Measurements from ENCODE around the gene EIF4E1B. TPM values are rescaled to one million over a fixed set of nuclear protein-coding genes. Genes with fewer than 3 reads are reported as not detected.

EIF4E1B gene
- total RNA-seq, 1 donor from 2014 or later = not detected

DNA sequence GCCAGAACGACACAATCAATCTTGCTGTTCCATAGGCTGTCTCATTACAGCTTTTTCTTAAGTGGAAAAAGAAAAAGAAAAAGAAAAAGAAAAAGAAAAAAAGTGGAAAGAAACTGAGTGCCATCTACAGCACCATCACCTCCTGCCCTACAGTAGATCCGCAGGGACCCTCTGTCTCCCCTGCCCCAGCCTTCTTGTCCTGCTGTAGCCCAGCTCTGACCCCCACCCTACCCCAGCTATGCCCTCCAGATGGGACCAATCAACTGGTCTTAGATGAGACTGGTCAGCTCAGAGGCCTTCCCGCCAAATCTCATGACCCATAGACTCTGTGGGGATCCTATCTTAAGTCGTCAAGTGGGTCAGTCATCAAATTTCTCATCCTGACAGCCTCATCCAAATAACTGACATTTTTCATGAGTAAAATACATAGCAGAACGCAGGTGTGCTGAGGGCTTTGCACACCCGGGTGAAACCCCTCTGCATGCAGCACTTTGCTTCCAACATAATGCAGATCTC is 51.6 kb downstream of the EIF4E1B start:
- Mint-ChIP-seq H3K4me3 (ENCODE audit: unreplicated experiment) (no peak overlapping the region), H3K9me3 (ENCODE audit: unreplicated experiment) (peaks cover 6% of the 10 kb centered on the region), H3K27me3 (ENCODE audit: unreplicated experiment) (peaks cover 50% of the 10 kb centered on the region), H3K36me3 (ENCODE audit: unreplicated experiment) (no peaks in the 10 kb centered on the region), H3K27ac (ENCODE audit: unreplicated experiment) (no peak overlapping the region), H3K4me1 (ENCODE audit: unreplicated experiment) (peaks cover 1% of the 10 kb centered on the region)
- DNase-seq (ENCODE audit: extremely low spot score, unreplicated experiment) = no peak
- TF ChIP-seq, protein P1, sequence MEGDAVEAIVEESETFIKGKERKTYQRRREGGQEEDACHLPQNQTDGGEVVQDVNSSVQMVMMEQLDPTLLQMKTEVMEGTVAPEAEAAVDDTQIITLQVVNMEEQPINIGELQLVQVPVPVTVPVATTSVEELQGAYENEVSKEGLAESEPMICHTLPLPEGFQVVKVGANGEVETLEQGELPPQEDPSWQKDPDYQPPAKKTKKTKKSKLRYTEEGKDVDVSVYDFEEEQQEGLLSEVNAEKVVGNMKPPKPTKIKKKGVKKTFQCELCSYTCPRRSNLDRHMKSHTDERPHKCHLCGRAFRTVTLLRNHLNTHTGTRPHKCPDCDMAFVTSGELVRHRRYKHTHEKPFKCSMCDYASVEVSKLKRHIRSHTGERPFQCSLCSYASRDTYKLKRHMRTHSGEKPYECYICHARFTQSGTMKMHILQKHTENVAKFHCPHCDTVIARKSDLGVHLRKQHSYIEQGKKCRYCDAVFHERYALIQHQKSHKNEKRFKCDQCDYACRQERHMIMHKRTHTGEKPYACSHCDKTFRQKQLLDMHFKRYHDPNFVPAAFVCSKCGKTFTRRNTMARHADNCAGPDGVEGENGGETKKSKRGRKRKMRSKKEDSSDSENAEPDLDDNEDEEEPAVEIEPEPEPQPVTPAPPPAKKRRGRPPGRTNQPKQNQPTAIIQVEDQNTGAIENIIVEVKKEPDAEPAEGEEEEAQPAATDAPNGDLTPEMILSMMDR (IDR thresholded peaks at IDR 0.05) = no peak

DNA sequence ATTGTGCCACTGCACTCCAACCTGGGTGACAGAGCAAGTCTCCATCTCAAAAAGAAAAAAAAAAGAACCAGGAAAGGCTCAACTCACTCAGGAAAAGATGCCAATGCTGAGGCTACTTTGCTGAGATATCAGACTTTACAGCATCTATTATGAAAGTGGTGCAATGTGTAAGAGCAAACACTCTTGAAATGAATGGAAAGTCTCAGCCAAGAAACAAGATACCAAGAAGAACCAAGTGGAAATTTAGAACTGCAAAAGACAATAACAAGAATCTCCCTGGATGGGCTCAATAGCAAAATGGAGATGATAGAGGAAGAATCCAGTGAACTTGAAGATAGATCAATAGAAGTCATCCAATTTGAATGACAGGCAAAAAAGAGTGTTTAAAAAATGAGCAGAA is 54.5 kb downstream of the EIF4E1B start:
- Mint-ChIP-seq H3K36me3 (ENCODE audit: unreplicated experiment) (no peaks in the 10 kb centered on the region), H3K9me3 (ENCODE audit: unreplicated experiment) (peaks cover 6% of the 10 kb centered on the region), H3K4me3 (ENCODE audit: unreplicated experiment) (no peak overlapping the region), H3K27ac (ENCODE audit: unreplicated experiment) (no peak overlapping the region), H3K4me1 (ENCODE audit: unreplicated experiment) (no peaks in the 10 kb centered on the region), H3K27me3 (ENCODE audit: unreplicated experiment) (peaks cover 61% of the 10 kb centered on the region)
- TF ChIP-seq, protein P1 (IDR thresholded peaks at IDR 0.05) = no peak
- DNase-seq (ENCODE audit: extremely low spot score, unreplicated experiment) = no peak

DNA sequence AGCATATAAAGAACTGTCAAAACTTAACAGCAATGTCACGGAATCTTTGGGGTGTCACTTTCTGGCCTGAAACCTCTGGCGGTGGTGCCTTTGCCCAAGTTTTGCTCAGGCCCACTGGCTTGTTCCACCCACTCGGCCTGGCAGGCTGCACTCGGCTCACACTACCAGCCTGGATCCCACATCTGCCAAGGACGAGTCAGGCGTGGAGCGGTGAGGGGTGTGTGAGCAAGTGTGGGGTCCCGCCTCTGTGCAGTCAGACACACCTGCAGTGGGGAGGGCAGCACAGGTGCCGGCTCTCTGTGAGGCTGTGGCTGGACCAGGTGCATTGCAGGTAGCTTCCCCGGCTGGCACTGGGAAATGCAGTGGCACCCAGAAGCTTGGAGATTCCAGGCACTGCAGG is 56.8 kb downstream of the EIF4E1B start:
- H3K9me3 Mint-ChIP-seq (ENCODE audit: unreplicated experiment) = peaks cover 6% of the 10 kb centered on the region
- peaks cover 66% of the 10 kb centered on the region for H3K27me3 Mint-ChIP-seq (ENCODE audit: unreplicated experiment)
- DNase-seq (ENCODE audit: extremely low spot score, unreplicated experiment) = no peak
- H3K4me1 Mint-ChIP-seq (ENCODE audit: unreplicated experiment) = no peaks in the 10 kb centered on the region
- no peak overlapping the region for H3K4me3 Mint-ChIP-seq (ENCODE audit: unreplicated experiment)
- H3K27ac Mint-ChIP-seq (ENCODE audit: unreplicated experiment) = no peak overlapping the region
- TF ChIP-seq, protein P1 (IDR thresholded peaks at IDR 0.05) = no peak
- H3K36me3 Mint-ChIP-seq (ENCODE audit: unreplicated experiment) = no peaks in the 10 kb centered on the region

DNA sequence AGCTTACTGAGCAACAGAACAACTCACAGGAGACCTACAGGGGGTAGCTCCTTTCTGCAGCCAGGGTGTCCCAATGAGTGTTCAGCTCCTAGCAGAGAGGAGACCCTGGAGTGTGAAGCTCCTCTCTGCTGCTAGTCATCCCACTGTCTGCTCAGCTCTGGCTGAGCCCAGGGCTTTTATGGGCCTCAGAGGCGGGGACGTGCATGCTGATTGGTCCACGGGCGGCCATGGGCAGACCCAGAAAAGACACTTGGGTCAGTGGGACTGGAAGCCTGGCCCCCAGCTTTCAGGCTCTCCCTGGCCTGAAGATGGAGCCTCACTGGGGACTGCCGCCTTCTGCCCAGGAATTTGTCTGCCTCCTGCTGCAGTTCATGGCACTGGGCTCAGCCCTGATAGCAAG is 57.4 kb downstream of the EIF4E1B start:
- H3K36me3 Mint-ChIP-seq (ENCODE audit: unreplicated experiment) = no peaks in the 10 kb centered on the region
- H3K27ac Mint-ChIP-seq (ENCODE audit: unreplicated experiment) = no peak overlapping the region
- peaks cover 66% of the 10 kb centered on the region for H3K27me3 Mint-ChIP-seq (ENCODE audit: unreplicated experiment)

DNA sequence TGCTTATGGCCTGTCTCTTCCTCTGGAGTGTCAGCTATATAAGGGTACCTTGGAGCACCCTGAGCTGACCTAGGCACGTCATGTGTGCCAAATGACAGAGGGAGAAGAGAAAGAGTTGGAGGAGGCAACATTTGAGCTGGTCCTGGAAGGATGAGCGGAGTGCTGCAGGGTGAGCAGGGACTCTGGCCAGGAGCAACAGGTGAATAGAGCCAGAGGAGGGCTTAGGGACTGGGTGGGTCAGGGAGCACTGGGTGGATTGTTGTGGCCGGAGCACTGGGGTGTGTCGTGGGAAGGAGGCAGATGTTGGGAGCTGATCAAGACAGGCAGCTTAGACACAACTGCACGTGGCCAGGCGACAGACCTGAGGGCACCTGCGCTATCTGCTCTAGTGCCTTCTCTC is 60.4 kb downstream of the EIF4E1B start:
- Mint-ChIP-seq H3K27me3 (ENCODE audit: unreplicated experiment) (peaks cover 67% of the 10 kb centered on the region), H3K4me3 (ENCODE audit: unreplicated experiment) (no peak overlapping the region), H3K4me1 (ENCODE audit: unreplicated experiment) (no peaks in the 10 kb centered on the region), H3K27ac (ENCODE audit: unreplicated experiment) (no peak overlapping the region), H3K9me3 (ENCODE audit: unreplicated experiment) (no peaks in the 10 kb centered on the region), H3K36me3 (ENCODE audit: unreplicated experiment) (no peaks in the 10 kb centered on the region)
- DNase-seq (ENCODE audit: extremely low spot score, unreplicated experiment) = no peak
- TF ChIP-seq, protein P1 (IDR thresholded peaks at IDR 0.05) = no peak

More for the DNA sequence above, 57.4 kb downstream of the EIF4E1B start:
- Mint-ChIP-seq H3K9me3 (ENCODE audit: unreplicated experiment) (peaks cover 6% of the 10 kb centered on the region), H3K4me3 (ENCODE audit: unreplicated experiment) (no peak overlapping the region), H3K4me1 (ENCODE audit: unreplicated experiment) (no peaks in the 10 kb centered on the region)
- DNase-seq (ENCODE audit: extremely low spot score, unreplicated experiment) = no peak
- TF ChIP-seq, protein P1 (IDR thresholded peaks at IDR 0.05) = no peak

Measured in osteocyte (in vitro differentiated cells).